ENCODE measurements around the gene CARD11.

Gene CARD11

DNA sequence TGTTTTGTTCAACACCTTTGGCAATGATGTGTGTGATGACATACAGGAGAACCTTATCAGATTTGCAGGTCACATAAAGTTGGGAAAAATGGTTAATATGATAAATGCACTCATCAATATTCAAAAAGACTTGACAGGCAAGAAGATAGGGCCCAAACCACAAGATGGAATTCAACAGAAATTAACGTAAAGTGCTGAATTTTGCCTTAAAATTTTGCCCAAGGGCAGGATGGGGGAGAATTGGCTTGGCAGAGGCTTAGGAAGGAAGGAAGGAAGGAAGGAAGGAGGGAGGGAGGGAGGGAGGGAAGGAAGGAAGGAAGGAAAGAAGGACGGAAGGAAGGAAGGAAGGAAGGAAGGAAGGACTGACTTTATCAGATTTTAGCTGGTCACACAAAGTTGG, 35.3 kb downstream of the CARD11 start:
- H3K9me3 ChIP-seq = peaks cover 0 to 10% (median 7%) of the 10 kb centered on the region in 3 donors

DNA sequence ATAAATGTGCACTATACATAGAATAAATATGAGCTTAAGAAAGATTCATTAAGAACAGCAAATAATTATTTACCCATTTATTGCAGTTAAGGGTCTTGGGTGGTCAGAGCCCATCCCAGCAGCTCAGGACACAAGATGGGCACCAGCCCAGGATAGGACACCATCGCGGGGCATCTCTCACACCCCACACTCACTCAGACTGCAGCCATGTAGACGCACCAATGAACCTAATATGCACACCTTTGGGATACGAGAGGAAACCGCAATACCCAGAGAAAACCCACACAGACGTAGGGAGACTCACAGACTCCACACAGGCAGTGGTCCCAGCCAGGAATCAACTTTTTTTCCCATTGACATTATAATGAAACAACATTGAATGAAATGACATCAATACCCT, 36.0 kb downstream of the CARD11 start:
- H3K9me3 ChIP-seq = peaks cover 0 to 3% (median under 1%) of the 10 kb centered on the region in 3 donors
- H3K36me3 ChIP-seq = no peaks in the 10 kb centered on the region
- H3K4me1 ChIP-seq = no peaks in the 10 kb centered on the region
- H3K4me3 ChIP-seq = no peak overlapping the region
- no peak for DNase-seq
- no peaks in the 10 kb centered on the region for H3K27me3 ChIP-seq
- TF ChIP-seq, protein P1, sequence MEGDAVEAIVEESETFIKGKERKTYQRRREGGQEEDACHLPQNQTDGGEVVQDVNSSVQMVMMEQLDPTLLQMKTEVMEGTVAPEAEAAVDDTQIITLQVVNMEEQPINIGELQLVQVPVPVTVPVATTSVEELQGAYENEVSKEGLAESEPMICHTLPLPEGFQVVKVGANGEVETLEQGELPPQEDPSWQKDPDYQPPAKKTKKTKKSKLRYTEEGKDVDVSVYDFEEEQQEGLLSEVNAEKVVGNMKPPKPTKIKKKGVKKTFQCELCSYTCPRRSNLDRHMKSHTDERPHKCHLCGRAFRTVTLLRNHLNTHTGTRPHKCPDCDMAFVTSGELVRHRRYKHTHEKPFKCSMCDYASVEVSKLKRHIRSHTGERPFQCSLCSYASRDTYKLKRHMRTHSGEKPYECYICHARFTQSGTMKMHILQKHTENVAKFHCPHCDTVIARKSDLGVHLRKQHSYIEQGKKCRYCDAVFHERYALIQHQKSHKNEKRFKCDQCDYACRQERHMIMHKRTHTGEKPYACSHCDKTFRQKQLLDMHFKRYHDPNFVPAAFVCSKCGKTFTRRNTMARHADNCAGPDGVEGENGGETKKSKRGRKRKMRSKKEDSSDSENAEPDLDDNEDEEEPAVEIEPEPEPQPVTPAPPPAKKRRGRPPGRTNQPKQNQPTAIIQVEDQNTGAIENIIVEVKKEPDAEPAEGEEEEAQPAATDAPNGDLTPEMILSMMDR (IDR thresholded peaks at IDR 0.05) = no peak
- intact Hi-C loops (cut with DNase I; ENCODE audit: low total_unique reads) = no loop called here
- H3K27ac ChIP-seq = no peak overlapping the region

More for the DNA sequence above, 35.3 kb downstream of the CARD11 start:
- Histone ChIP-seq H3K4me3 (no peak overlapping the region), H3K36me3 (no peaks in the 10 kb centered on the region), H3K4me1 (no peaks in the 10 kb centered on the region), H3K27me3 (no peaks in the 10 kb centered on the region), H3K27ac (no peak overlapping the region)
- intact Hi-C loops (cut with DNase I; ENCODE audit: low total_unique reads) = no loop called here
- no peak for DNase-seq
- TF ChIP-seq, protein P1 (IDR thresholded peaks at IDR 0.05) = no peak

- Histone ChIP-seq H3K27me3 (no peaks in the 10 kb centered on the region), H3K9me3 (no peaks in the 10 kb centered on the region), H3K4me1 (no peaks in the 10 kb centered on the region), H3K27ac (no peak overlapping the region), H3K4me3 (no peak overlapping the region), H3K36me3 (no peaks in the 10 kb centered on the region)
- TF ChIP-seq, protein P1 (IDR thresholded peaks at IDR 0.05) = no peak
- DNase-seq = no peak
- intact Hi-C loops (cut with DNase I; ENCODE audit: low total_unique reads) = no loop called here
Measured at GRCh38 chr7:3005257-3005656, 38.4 kb downstream of the CARD11 start.

GRCh38 chr7:3003936-3004335, 39.7 kb downstream of the CARD11 start:
- intact Hi-C loops (cut with DNase I; ENCODE audit: low total_unique reads) = no loop called here
- no peaks in the 10 kb centered on the region for H3K9me3 ChIP-seq
- TF ChIP-seq, protein P1 (IDR thresholded peaks at IDR 0.05) = no peak

DNA sequence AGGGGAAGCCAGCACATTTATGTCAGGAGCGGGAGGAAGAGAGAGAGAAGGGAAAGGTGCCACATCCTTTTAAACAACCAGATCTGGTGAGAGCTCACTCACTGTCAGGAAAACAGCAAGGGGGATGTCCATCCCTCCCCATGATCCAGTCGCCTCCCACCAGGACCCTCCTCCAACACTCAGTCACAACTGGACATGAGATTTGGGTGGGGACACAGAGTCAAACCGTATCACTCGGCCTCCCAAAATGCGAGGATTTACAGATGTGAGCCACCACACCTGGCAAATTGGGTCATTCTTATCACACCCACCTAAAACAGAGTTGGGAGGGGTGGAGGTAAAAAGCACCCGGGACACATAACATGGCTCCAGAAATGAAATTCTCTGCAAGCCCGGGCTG, 41.0 kb downstream of the CARD11 start:
- Histone ChIP-seq H3K36me3 (no peaks in the 10 kb centered on the region), H3K9me3 (no peaks in the 10 kb centered on the region), H3K27ac (no peak overlapping the region), H3K4me1 (no peaks in the 10 kb centered on the region), H3K27me3 (no peaks in the 10 kb centered on the region), H3K4me3 (no peak overlapping the region)
- TF ChIP-seq, protein P1 (IDR thresholded peaks at IDR 0.05) = no peak
- DNase-seq = no peak
- intact Hi-C loops (cut with DNase I; ENCODE audit: low total_unique reads) = no loop called here

More at GRCh38 chr7:3003936-3004335, 39.7 kb downstream of the CARD11 start:
- no peak overlapping the region for H3K4me3 ChIP-seq
- DNase-seq = no peak
- no peaks in the 10 kb centered on the region for H3K4me1 ChIP-seq
- no peak overlapping the region for H3K27ac ChIP-seq
- no peaks in the 10 kb centered on the region for H3K27me3 ChIP-seq
- no peaks in the 10 kb centered on the region for H3K36me3 ChIP-seq

- Histone ChIP-seq H3K4me3 (no peak overlapping the region), H3K9me3 (no peaks in the 10 kb centered on the region), H3K27me3 (no peaks in the 10 kb centered on the region), H3K36me3 (no peaks in the 10 kb centered on the region), H3K27ac (no peak overlapping the region), H3K4me1 (no peaks in the 10 kb centered on the region)
- DNase-seq = no peak
- intact Hi-C loops (cut with DNase I; ENCODE audit: low total_unique reads) = no loop called here
- TF ChIP-seq, protein P1 (IDR thresholded peaks at IDR 0.05) = no peak
Measured at GRCh38 chr7:3000566-3000965, 43.1 kb downstream of the CARD11 start.
